ENCODE results near the gene BPIFB6.

Gene BPIFB6

DNA sequence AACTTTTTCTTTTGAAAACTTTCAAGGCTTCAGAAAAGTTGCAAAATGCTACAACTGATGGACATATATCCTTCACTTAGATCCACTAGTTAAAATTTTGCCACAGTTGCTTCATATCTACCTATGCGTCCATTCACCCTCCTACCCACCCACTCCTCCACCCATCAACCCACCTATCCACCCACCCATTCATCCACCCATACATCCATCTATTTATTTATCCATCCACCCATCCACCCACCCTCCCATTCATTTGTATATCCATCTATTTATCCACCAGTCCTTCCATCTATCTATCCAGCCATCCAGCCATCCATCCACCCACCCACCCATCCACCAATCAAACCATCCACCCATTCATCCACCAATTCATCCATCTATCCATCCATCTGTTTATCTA, 61.6 kb downstream of the BPIFB6 start:
- no peak for DNase-seq

DNA sequence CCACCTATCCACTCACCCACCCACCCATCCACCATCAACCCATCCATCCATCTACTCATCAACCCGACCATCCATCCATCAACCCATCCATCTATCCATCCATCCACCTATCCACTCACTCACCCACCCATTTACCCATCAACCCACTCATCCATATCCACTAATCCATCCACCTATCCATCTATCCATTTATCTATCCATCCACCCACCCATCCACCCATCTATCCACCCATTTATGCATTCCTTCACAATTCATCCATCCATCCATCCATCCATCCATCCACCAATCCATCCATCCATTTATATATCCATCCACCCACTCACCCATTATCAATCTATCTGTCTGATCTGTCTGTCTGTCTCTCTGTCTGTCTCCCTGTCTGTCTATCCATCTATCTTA, 62.1 kb downstream of the BPIFB6 start:
- no peak for DNase-seq

Data from NCI-H524 treated with DMSO at 0.1 percent for 48 hours (cell line).